22Rv1 (cell line): ENCODE measurements around the gene GYS2.

Experiments used
- CTCF ChIP-seq: fragments of 450-650 bp; IDR thresholded peaks from 2 replicates; pipeline ENCODE4 v1.5.1; 2017; ENCODE audit warnings: mild to moderate bottlenecking
- ZFX ChIP-seq: fragments of 450-650 bp; IDR thresholded peaks from 2 replicates; pipeline ENCODE4 v1.6.1; 2017; ENCODE audit warnings: antibody characterized with exemption, borderline replicate concordance

DNA sequence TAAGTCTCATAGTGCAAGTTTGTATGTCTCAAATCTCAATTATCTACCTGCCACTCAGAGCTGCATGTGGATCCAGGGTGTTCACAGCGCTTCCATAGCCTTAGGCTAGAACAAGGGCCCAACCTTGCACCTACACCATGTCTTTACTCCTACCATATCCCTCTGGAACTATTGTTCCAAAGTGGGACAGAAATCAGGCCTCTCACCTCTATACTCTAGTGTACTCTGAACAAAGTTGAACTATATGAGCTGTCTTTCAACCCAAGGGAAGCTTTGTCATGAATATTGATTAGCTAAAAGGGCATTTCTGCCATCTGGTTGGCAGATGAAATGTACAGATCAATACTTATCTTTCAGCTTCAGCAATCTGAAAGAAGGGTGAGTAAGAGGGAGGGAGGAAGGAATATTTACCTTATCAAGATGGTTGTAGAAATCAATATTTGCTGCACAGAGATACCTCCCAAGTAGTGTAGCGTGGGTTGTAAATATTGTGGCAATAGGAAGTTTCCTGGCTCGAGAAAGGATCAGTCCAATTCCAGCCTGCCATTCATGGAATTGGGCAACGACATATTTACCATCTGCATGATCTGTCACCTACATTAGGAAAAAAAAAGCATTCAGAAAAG is 30.8 kb downstream of the GYS2 start:
- TF ChIP-seq CTCF (no peak), ZFX (no peak)
